Fibroblast of skin of scalp (primary cell): ENCODE data around the gene COL8A1.
A peak's percentile ranks its signal among the peaks of the same experiment; 100 is the strongest.

Source experiments
- DNase-seq: peaks from one replicate; pipeline ENCODE4 v3.0.0-alpha.2; 2013

The COL8A1 gene

GRCh38 chr3:99674086-99674789 is 35.8 kb downstream of the COL8A1 start:
- DNase-seq, result peak; percentile 48

- peak; percentile 72 for DNase-seq
Observed at GRCh38 chr3:99678023-99678422, 39.6 kb downstream of the COL8A1 start.

- DNase-seq, result no peak
Observed at GRCh38 chr3:99678896-99679295, 40.5 kb downstream of the COL8A1 start.

- DNase-seq, result no peak
Observed at GRCh38 chr3:99681512-99681911, 43.1 kb downstream of the COL8A1 start.

- DNase-seq, result no peak
Observed at GRCh38 chr3:99681976-99682375, 43.6 kb downstream of the COL8A1 start.

GRCh38 chr3:99683465-99683864 is 45.1 kb downstream of the COL8A1 start:
- DNase-seq, result no peak

GRCh38 chr3:99683876-99684275 is 45.5 kb downstream of the COL8A1 start:
- DNase-seq, result no peak

GRCh38 chr3:99684644-99685043 is 46.2 kb downstream of the COL8A1 start:
- no peak for DNase-seq

GRCh38 chr3:99686469-99686868 is 48.1 kb downstream of the COL8A1 start:
- no peak for DNase-seq

GRCh38 chr3:99686955-99687612 is 48.7 kb downstream of the COL8A1 start:
- DNase-seq, result peak; percentile 69

GRCh38 chr3:99690761-99691369 is 52.5 kb downstream of the COL8A1 start:
- DNase-seq, result no peak

- no peak for DNase-seq
Observed at GRCh38 chr3:99693636-99694035, 55.2 kb downstream of the COL8A1 start.

GRCh38 chr3:99696497-99696896 is 58.1 kb downstream of the COL8A1 start:
- no peak for DNase-seq

- DNase-seq, result no peak
Observed at GRCh38 chr3:99697250-99697649, 58.9 kb downstream of the COL8A1 start.

- no peak for DNase-seq
Observed at GRCh38 chr3:99698932-99699331, 60.5 kb downstream of the COL8A1 start.

GRCh38 chr3:99699841-99700240 is 61.4 kb downstream of the COL8A1 start:
- DNase-seq, result peak; percentile 76

- peak; percentile 78 for DNase-seq
Observed at GRCh38 chr3:99700631-99701268, 62.4 kb downstream of the COL8A1 start.

- DNase-seq, result no peak
Observed at GRCh38 chr3:99702953-99703943, 64.9 kb downstream of the COL8A1 start.

GRCh38 chr3:99704417-99704816 is 66.0 kb downstream of the COL8A1 start:
- no peak for DNase-seq

- DNase-seq, result no peak
Observed at GRCh38 chr3:99706410-99706809, 68.0 kb downstream of the COL8A1 start.

GRCh38 chr3:99708207-99708745 is 69.9 kb downstream of the COL8A1 start:
- DNase-seq, result peak; percentile 76

- no peak for DNase-seq
Observed at GRCh38 chr3:99709686-99710085, 71.3 kb downstream of the COL8A1 start.
